Bone marrow (tissue), 2 donors: ENCODE data around the gene BUB3.
"Not testable (repeated sequence)": the region's sequence is repeated elsewhere in the genome, so short reads cannot be mapped to it uniquely, and the experiment has no call there.

Source experiments
- DNase-seq, 2 donors: peaks; one replicate each; lab custom pipeline; 2025; lab: John Stamatoyannopoulos, UW

The BUB3 gene

GRCh38 chr10:123154711-123155505 lies 706 bp downstream of the BUB3 start:
- no peak for DNase-seq

DNA sequence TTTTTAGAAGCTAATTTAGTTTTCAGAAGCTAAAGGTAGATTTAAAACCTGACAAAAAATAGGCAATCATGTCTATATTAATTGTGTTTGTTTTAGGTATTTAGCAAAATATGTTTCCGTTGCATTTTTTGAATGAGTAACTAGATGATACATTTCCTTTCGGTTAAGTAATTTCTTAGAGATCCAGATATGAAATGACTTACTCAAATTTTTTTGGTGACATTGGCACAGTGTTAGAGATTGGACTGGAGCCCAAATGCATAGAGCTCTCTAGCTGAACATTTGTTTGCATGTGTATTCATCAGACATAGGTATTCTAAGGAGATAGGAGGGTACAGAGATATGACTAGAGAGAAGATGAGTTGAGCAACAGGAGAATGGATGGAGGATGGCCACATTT lies 1.9 kb downstream of the BUB3 start:
- no peak for DNase-seq

GRCh38 chr10:123157210-123157609 lies 3.0 kb downstream of the BUB3 start:
- DNase-seq = no peak

GRCh38 chr10:123158682-123159081 lies 4.5 kb downstream of the BUB3 start:
- no peak for DNase-seq

- DNase-seq = no peak
Observed at GRCh38 chr10:123160311-123160980, 6.2 kb downstream of the BUB3 start.

DNA sequence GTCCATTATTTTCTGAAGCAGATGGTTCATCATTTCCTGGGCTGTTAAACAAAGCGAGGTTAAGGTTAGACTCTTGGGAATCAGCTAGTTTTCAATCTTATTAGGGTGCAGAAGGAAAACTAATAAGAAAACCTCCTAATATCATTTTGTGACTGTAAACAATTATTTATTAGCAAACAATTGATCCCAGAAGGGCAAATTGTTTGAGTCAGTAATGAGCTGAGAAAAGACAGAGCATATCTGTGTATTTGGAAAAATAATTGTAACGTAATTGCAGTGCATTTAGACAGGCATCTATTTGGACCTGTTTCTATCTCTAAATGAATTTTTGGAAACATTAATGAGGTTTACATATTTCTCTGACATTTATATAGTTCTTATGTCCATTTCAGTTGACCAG lies 10.1 kb downstream of the BUB3 start:
- no peak for DNase-seq

GRCh38 chr10:123165445-123166072 lies 11.4 kb downstream of the BUB3 start:
- DNase-seq = no peak

GRCh38 chr10:123166618-123167017 lies 12.4 kb downstream of the BUB3 start:
- no peak for DNase-seq

DNA sequence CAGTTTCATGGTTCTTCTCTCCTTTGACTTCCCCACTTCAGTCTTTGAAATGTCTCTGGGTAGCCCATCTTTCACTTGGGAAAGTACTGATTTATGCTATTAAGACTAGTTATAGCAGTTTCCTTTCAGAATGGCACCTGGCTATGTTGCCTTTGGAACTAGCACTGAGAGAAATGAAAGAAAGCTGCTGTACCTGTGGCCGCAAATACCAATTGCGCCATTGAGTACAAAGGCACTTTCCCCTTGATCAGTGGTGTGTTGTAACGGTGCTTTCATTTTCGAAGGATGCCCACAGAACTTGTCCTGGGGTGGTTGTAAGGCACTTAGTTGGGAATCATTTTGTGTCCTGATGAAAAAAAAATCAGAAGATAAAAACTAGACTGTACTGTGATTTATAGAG lies 16.8 kb downstream of the BUB3 start:
- no peak for DNase-seq

GRCh38 chr10:123171616-123172015 lies 17.4 kb downstream of the BUB3 start:
- DNase-seq = not testable (repeated sequence)

DNA sequence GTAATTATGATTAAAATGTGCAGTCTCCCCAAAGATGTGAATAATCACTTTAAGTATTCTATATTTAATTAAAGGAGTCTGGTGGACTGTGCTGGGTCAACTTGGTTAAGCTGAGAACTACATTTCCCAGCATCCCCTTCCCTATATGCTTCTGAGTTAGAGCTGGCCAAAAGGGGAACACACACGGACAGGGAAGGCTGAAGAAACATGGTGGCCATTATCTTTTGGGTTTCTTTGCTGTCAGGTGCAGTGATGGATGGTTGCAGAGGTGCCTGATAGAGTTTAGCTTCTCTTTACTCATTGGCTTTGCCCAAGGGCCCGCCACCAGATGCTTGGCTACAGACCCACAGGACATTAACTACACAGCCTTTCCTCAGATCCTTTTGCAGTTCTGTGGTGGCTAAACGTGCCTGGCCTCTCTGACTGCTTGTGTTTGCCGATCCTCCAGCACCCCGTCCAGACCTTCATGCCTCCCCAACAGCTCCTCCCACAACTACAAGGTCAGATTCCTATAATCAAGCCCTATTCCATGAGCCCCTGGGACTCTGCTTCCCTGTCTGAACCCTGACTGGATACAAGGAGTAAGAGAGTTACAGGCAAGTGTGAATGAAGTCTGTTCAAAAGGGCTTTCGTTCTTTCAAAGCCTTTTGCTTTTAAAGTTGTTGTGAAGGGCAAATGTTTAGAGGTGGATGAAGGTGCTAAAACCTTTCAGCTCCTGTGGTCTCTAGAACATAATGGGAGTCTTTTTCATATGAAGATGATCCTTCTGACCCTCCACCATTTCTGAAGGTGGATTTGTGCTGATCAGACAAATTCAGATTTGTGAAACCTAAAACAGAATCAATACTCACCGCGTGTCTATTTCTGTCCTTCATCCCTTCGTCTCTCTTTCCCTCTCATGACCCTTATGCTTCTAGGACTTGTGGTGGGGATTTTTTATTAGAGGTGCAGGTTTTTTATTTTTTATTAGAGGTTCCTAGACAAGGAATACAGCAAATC lies 21.5 kb downstream of the BUB3 start:
- DNase-seq = no peak

DNA sequence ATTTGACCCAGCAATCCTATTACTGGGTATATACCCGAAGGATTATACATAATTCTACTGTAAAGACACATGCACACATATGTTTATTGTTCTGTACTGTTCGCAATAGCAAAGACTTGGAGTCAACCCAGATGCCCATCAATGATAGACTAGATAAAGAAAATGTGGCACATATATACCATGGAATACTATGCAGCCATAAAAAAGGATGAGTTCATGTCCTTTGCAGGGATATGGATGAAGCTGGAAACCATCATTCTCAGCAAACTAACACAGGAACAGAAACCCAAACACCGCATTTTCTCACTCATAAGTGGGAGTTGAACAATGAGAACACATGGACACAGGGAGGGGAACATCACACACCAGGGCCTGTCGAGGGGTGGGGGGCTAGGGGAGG lies 24.2 kb downstream of the BUB3 start:
- DNase-seq = not testable (repeated sequence)

DNA sequence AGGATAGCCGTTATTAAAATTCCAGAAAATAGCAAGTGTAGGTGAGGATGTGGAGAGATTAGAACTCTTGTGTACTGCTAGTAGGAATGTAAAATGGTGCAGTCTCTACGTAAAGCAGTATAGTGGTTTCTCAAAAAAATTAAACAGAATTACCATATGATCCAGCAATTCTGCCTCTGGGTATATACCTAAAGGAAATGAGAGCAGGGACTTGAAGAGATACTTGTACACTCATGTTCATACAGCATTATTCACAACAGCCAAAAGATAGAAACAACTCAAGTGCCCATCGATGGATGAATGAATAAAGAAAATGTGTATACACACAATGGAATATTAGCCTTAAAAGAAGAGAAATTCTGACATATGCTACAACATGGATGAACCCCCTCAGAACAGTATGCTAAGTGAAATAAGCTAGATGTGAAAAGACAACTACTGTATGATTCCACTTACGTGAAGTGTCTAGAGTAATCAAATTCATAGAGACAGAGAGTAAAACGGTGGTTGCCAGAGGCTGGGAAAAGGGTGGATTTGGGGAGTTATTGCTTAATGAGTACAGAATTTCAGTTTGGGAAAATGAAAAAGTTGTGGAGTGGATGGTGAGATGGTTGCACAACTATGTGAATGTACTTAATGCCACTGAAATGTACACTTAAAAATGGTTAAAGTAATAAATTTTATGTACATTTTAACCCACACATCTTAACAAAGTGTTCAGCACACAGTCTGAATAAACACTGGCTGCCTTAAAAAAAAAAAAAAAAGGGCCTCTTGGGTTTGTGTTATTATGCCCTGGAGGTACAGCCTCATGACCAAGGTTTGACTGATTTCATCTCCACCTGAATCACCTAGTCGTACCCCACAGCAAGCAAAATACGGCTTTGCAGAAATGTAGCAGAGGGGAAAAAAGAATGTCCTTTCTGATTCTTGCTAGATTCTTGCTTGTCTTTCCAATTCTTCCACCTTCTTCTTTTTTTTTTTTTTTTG lies 26.2 kb downstream of the BUB3 start:
- no peak for DNase-seq

DNA sequence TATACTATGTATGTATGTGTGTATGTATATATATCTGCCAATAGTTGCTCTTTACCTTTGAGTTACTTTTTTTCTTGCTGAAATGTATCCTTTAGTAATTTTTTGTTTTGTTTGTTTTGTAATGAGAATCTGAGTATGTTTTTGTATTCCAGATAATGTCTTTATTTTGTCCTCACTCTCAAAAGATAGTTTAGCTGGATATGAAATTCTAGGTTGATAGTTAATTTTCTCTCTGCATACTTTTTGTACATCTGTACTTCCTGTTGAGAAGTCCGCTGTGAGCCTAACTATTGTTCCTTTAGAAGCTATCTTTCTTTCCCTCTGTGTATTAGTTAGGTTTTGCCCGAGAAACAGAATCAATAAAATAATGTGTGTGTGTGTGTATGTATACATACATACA lies 29.5 kb downstream of the BUB3 start:
- no peak for DNase-seq

GRCh38 chr10:123187781-123188180 lies 33.6 kb downstream of the BUB3 start:
- no peak for DNase-seq

- no peak for DNase-seq
Observed at GRCh38 chr10:123191886-123192285, 37.7 kb downstream of the BUB3 start.

- DNase-seq = no peak
Observed at GRCh38 chr10:123194056-123194455, 39.9 kb downstream of the BUB3 start.

DNA sequence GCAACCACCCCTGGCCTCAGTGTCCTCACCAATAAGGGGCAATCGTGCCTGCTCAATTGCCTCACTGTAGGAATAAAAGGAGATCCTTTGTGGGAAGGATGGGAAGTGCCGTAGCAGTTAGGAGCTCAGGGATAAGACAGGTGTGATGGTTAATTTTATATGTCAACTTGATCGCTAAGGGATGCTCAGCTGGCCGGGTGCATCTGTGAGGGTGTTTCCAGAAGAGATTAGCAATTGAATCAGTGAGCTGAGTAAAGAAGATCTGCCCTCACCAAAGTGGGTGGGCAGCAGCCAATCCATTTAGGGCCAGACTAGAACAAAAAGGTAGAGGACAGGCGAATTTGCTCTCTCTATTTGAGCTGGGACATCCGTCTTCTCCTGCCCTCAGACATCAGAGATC lies 46.3 kb downstream of the BUB3 start:
- DNase-seq = no peak

DNA sequence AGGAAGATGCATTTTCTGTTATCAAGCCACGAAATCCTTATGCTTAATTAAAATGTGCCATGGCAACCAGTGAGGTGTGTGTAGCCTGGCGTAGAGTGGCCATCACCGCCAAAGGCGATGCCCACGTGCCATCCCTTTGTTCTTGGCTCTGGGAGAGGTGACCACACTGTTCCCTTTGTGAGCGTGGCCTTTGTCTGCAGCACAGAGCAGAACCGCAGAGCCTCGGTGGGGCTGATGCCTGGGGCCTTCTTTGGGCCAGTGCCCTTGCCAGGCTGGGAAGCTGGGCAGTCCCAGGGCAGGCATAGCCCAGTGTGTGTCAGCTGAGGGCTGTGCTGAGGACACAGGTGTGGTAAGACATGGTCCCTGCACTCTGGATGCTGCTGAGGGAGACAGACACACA lies 48.3 kb downstream of the BUB3 start:
- no peak for DNase-seq

DNA sequence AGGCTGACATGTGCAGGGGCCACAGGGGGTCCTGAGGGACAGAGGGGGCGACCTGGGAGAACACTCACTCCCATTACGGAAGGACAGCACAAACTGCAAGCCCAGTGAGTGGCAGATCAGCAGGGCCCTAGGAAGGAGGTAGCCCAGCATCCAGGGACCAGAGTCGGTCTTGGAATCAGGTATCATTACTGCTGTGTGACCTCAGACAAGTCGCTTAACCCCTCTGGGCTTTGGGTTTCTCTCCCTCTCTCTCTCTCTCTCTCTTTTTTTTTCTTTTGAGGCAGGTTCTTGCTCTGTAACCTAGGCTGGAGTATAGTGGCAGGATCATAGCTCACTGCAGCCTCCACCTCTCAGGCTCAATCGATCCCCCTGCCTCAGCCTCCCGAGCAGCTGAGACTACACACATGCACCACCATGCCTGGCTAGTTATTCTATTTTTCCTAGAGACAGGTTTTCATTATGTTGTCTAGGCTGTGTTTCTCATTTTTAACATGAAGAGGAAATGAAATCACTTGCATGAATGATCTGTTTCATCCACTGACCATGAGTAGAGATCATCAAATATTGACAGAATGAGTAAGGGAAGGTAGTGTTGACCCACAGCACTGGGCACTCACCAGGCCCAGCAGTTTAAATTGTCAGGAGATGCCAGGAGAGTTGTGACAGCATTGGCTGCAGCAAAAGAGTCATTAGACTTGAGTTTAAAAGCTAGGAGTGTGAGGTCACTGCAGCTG lies 49.4 kb downstream of the BUB3 start:
- no peak for DNase-seq
